Right kidney (tissue), 9 donors: ENCODE measurements around the gene MRPL45.
A peak's percentile ranks its signal among the peaks of the same experiment; 100 is the strongest.
"Not testable (repeated sequence)": the region's sequence is repeated elsewhere in the genome, so short reads cannot be mapped to it uniquely, and the experiment has no call there.

Experiments
- DNase-seq: peaks from one replicate; pipeline ENCODE4 v3.0.0-alpha.2; 2016
- long read RNA-seq, 8 donors: transcript quantifications; one replicate each; lab custom pipeline, GENCODE V29; 2026

MRPL45 gene
- long read RNA-seq, donor 1, transcript MRPL45-203 (8 exons, 1,705 nt), result major isoform, 32 of 48 reads
- long read RNA-seq, donor 1, partial matches to known transcripts, result 15 of 48 reads
- long read RNA-seq, donor 1, other reads (novel, unspliced or antisense), result 0 of 48 reads
- long read RNA-seq, donor 2, transcript MRPL45-203 (8 exons, 1,705 nt), result major isoform, 9 of 24 reads
- long read RNA-seq, donor 2, partial matches to known transcripts, result 15 of 24 reads
- long read RNA-seq, donor 2, other reads (novel, unspliced or antisense), result 0 of 24 reads
- long read RNA-seq, donor 3, transcript MRPL45-203 (8 exons, 1,705 nt), result major isoform, 15 of 25 reads
- long read RNA-seq, donor 3, partial matches to known transcripts, result 9 of 25 reads
- long read RNA-seq, donor 3, other reads (novel, unspliced or antisense), result 0 of 25 reads
- long read RNA-seq, donor 4, transcript MRPL45-203 (8 exons, 1,705 nt), result major isoform, 17 of 25 reads
- long read RNA-seq, donor 4, partial matches to known transcripts, result 7 of 25 reads
- long read RNA-seq, donor 4, other reads (novel, unspliced or antisense), result 0 of 25 reads
- long read RNA-seq, donor 5, transcript MRPL45-203 (8 exons, 1,705 nt), result major isoform, 14 of 14 reads
- long read RNA-seq, donor 5, partial matches to known transcripts, result 0 of 14 reads
- long read RNA-seq, donor 5, other reads (novel, unspliced or antisense), result 0 of 14 reads
- long read RNA-seq, donor 6, transcript MRPL45-203 (8 exons, 1,705 nt), result major isoform, 5 of 33 reads
- long read RNA-seq, donor 6, partial matches to known transcripts, result 28 of 33 reads
- long read RNA-seq, donor 6, other reads (novel, unspliced or antisense), result 0 of 33 reads
- long read RNA-seq, donor 7, result 0 reads
- long read RNA-seq, donor 8, transcript MRPL45-203 (8 exons, 1,705 nt), result major isoform, 14 of 26 reads
- long read RNA-seq, donor 8, partial matches to known transcripts, result 12 of 26 reads
- long read RNA-seq, donor 8, other reads (novel, unspliced or antisense), result 0 of 26 reads

DNA sequence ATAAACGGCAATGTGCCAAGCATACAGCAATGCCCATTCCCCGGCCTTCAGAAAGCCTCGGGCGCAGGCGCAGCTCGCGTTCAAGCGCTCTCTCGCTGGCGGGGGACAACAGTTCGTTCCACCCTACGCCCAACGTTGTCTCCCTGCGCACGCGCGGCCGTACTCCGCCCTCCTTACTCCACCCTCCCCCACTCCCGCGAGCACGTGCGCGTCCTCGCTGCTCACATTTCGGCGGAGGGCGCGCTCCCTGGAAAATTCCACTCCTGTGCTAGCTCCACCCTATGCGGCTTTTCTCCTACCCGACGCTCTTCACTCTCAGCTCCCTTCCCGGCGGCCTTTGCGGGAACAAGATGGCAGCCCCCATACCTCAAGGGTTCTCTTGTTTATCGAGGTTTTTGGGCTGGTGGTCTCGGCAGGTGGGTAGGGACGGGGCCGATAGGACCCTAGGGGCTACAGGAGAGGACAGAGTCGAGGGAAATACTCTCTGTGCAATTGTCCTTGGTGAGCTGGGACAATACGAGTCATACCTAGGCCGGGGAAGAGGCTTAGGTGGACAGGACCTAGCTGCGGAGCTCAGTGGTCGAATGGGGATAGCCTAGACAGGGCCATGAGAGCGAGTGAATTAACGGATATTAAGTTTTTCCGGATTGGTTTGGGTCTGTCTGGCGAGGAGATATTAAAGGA lies at the start of gene MRPL45:
TSS of gene MRPL45 (plus strand) at position 335 of the 684 bp plus-strand sequence. CDS start at position 351, 16 bp downstream.
- peak; percentile 85 for DNase-seq

- DNase-seq, result not testable (repeated sequence)
Observed at GRCh38 chr17:38253191-38253590, 43.8 kb upstream of the MRPL45 start.

DNA sequence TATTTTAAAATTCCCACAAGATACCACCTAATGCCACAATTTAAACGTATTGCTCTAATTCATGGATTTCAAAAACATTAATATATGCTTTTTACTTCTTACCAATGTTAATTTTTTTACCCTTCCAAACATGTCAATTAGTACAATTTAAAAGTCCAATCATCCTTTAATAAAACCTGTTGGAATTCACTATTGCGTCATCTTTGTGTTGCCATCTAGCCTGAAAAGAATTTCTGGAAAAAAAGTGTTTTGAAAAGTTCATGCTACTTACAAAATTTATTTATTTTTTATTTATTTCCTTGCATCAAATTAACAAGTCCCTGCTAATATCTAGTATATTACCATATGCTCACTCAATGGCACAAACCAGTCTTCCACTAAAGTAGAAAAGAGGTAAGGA lies 42.6 kb upstream of the MRPL45 start:
- not testable (repeated sequence) for DNase-seq

- peak; percentile 56 for DNase-seq
Observed at GRCh38 chr17:38257013-38257621, 39.9 kb upstream of the MRPL45 start.

DNA sequence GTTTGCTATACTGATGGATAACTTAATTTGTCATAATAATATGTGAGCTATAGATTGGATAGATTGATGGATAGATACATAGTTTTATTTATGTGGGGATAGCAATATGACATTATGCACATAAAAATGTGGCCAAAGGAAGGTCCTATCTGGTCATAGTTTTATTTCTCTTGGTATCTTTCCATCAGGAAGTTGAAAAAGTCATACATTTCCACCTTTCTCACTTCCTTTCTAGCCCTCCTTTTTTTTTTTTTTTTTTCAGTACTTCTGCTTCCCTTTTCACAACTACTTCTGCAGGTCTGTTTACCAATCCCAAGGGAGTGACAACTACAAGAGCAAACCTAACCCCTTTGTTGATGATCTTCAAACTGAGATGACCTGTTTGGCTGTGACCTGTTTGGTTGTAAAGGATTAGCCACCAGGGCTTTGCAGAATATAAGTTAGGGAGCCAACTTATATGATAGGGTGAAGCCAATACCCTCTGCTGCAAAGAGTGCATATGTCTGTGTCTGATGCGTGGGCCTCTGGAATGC lies 30.9 kb upstream of the MRPL45 start:
- DNase-seq, result not testable (repeated sequence)

GRCh38 chr17:38266571-38266970 lies 30.4 kb upstream of the MRPL45 start:
- not testable (repeated sequence) for DNase-seq

GRCh38 chr17:38268138-38268537 lies 28.8 kb upstream of the MRPL45 start:
- DNase-seq, result not testable (repeated sequence)

GRCh38 chr17:38269045-38269444 lies 27.9 kb upstream of the MRPL45 start:
- not testable (repeated sequence) for DNase-seq

DNA sequence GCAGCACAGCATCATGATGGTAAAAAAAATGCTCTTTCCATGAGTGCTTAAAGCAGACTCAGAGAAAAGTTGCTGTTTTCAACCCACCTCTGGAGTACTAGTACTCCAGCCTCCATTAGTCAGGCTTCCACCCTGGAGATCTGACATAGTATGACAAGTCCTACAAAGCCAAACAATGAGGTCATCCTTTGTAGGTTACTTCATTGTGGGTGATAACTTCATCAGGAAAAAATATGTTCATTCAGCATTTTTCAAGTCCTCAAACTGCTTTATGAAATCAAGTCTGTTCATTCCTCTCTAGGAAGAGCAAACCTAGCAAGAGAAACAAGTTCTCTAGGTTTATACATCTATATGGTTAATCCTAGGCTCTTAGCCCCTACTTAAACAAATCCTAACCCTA lies 27.4 kb upstream of the MRPL45 start:
- not testable (repeated sequence) for DNase-seq

- DNase-seq, result not testable (repeated sequence)
Observed at GRCh38 chr17:38285994-38286393, 11.0 kb upstream of the MRPL45 start.

- DNase-seq, result peak; percentile 49
Observed at GRCh38 chr17:38286501-38287091, 10.4 kb upstream of the MRPL45 start.

DNA sequence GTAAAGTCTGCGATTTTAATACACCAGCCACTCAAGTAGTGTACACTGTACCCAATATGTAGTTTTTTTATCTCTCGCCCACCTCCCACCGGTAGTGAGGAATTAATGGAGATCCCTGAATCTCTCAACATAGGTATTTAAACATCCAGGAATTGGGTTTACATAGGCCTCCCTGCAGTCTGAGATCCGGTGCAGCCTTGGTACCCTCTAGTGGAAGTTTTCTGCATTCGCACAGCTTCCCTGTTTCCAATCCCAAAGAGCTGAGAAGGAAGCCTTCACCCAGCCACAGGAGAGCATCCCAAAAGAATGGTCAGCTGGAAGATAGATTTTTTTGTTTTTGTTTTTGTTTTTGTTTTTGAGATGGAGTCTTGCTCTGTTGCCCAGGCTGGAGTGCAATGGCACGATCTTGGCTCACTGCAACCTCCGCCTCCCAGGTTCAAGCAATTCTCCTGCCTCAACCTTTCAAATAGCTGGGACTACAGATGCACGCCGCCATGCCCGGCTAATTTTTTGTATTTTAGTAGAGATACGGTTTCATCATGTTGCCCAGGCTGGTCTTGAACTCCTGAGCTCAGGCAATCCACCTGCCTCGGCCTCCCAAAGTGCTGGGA lies 8.6 kb upstream of the MRPL45 start:
- DNase-seq, result not testable (repeated sequence)

DNA sequence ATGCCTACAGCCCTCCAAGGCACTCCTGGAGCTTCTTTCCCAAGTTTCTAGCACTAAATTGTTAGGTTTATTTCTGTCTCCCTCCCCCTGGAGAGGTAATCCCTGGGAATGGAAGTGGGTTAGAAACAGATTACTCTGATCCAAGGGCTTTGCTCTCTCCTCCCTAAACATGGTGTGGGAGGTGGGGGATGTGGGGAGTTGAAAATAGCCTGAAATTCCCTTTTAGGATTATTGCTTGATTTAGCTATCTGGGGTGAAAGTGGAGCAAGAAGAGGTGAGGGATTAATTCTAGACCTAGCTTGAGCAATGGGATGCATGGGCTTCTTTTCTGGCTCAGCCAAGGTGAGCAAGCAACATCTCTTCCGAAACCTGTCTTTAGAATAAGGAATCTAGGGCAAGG lies 7.2 kb upstream of the MRPL45 start:
- not testable (repeated sequence) for DNase-seq

- DNase-seq, result not testable (repeated sequence)
Observed at GRCh38 chr17:38295602-38296365, 1.2 kb upstream of the MRPL45 start.

DNA sequence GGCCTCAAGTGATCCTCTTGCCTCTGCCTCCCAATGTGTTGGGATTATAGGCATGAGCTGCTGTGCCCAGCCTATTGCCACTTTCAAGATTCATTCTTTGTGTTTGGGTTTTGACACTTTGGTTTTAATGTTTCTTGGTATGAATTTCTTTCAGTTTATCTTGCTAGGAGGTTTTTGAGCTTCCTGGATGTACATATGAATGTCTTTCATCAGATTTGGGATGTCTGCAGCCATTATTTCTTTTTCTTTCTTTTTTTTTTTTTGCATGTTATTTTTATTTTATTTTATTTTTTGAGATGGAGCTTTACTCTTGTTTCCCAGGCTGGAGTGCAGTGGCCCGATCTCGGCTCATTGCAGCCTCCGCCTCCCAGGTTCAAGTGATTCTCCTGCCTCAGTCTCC lies 18.5 kb downstream of the MRPL45 start:
- no peak for DNase-seq

DNA sequence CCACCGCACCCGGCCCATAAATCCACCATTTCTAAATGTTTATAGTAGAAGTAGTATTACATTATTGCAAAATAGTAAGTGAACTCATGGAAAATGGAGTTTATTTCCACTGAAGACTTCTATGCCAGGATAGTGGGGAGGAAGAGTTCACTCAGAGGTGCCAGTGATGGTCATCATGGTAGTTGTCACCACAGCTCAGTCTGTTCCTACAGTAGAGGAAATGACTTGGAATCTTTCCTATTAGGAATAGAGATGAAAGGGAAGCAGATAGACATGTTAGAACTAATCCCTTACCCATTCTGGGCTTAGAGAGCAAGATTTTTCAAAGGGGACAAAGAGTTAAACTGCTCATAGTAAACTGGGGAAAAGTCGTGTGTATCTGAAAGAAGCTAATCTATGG lies 20.1 kb downstream of the MRPL45 start:
- no peak for DNase-seq

DNA sequence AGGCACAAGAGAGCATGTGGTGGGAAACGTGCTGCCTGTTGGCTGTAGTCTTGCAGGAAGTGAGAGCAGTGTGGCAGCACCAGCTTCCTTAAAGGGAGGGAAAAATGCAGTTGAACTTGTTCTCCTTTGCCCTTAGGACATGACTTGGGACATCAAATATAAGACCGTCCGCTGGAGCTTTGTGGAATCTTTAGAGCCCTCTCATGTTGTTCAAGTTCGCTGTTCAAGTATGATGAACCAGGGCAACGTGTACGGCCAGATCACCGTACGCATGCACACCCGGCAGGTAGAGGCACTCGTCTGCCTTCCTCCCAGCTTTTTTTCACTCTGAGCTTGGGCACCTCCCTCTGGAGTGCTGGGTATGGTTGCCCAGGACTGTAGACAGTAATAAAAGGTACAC lies 23.5 kb downstream of the MRPL45 start:
- DNase-seq, result no peak

DNA sequence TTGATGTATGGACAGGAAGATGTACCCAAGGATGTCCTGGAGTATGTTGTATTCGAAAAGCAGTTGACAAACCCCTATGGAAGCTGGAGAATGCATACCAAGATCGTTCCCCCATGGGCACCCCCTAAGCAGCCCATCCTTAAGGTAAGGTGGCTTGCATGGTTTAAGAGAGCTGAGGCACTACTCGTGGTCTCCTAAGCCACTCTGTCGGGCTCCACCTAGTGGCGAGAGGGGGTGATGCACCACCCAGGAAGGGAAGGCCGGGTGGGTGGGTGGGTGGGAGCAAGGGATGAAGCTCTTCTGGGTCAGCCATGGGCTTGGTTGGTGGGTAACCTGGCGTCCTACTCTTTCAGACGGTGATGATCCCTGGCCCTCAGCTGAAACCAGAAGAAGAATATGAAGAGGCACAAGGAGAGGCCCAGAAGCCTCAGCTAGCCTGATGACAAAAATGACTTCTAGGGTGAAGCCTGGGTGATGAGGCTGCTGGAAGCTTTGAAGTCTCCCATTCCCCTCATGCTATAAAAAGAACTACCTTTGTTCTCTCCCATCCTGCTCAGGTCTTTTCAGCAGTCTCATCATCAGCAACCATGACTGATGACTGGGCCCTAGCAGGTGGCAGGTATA lies 25.3 kb downstream of the MRPL45 start:
- DNase-seq, result no peak

DNA sequence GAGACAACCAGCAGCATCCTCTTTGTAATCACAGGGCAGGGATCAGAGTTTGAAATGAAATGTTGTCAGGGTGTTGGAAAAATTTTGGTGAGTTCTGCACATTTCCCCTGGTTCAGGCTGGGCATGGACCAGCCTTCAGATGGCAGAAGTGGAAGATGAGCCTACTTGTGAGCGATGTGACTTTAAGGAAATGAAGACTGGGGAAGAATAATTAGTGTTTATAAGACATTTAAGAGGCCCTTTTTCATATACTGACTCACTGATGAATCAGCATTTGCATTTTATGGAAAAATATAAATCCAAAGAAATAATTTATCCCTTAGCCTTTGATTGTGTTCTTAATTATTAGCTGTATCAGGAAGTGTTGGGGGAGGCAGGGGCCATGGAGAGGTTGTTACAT lies 25.9 kb downstream of the MRPL45 start:
- DNase-seq, result no peak
